Esophagus muscularis mucosa (tissue), 4 donors: ENCODE data around the gene UNC45A. TPM values are rescaled to one million over a fixed set of nuclear protein-coding genes. Genes with fewer than 3 reads are reported as not detected.

Experiments used
- DNase-seq: peaks from one replicate; pipeline ENCODE4 v3.0.0-alpha.2; 2017; ENCODE audit errors: extremely low spot score
- H3K27ac ChIP-seq, 4 donors: fragments of 200-600 bp; sonication (generic); replicated peaks in 1 of 4; 1 replicate in 3 of 4; 2 replicates in 1 of 4; pipeline ENCODE4 v1.5.1; 2016 to 2019; ENCODE audit warnings: mild to moderate bottlenecking in 1 of 4
- H3K27me3 ChIP-seq, 4 donors: fragments of 200-600 bp; sonication (generic); one replicate each; pipeline versions ENCODE4 v1.5.1 to v1.6.0; 2016 to 2019
- H3K36me3 ChIP-seq, 4 donors: fragments of 200-600 bp; sonication (generic); one replicate each; pipeline ENCODE4 v1.5.1; 2016 to 2019
- H3K4me1 ChIP-seq, 4 donors: fragments of 200-600 bp; sonication (generic); one replicate each; pipeline ENCODE4 v1.5.1; 2016 to 2019
- H3K4me3 ChIP-seq, 4 donors: fragments of 200-600 bp; sonication (generic); 1 replicate in 2 of 4; 2 replicates in 2 of 4; pipeline ENCODE4 v1.5.1; 2016 to 2019; ENCODE audit warnings: mild to moderate bottlenecking in 4 of 4, moderate library complexity in 1 of 4
- H3K9me3 ChIP-seq, 4 donors: fragments of 200-600 bp; sonication (generic); 1 replicate in 3 of 4; 2 replicates in 1 of 4; pipeline ENCODE4 v1.5.1; 2016 to 2019
- EP300 ChIP-seq: sonication (generic); formaldehyde crosslinking; IDR thresholded peaks from one replicate; pipeline ENCODE4 v1.6.1; 2017; ENCODE audit warnings: antibody characterized with exemption
- POLR2A ChIP-seq: fragments of 450-650 bp; IDR thresholded peaks from one replicate; pipeline ENCODE4 v1.6.1; 2017; ENCODE audit warnings: antibody characterized with exemption, moderate library complexity, mild to moderate bottlenecking, low read depth
- POLR2AphosphoS5 ChIP-seq, 2 donors: sonication (generic); formaldehyde crosslinking; IDR thresholded peaks; one replicate each; pipeline ENCODE4 v1.6.1; 2017; ENCODE audit warnings: antibody characterized with exemption in 2 of 2
- WGBS: methylation state at CpG from one replicate; pipeline ENCODE4 v1.1.5; 2018; 5-methylcytosine and 5-hydroxymethylcytosine counted together
- intact Hi-C: fragments of 100-400 bp; cut with DNase I; formaldehyde crosslinking; loops from one replicate; pipeline ENCODE4 v1.15.1; 2023
- total RNA-seq, 4 donors: library from RNA; depleted of rRNA; stranded (reverse); fragments of >200 nt; gene quantifications; one replicate each; pipeline versions ENCODE4 v1.1.0 to v1.2.1, GENCODE V29; 2016
- TF ChIP-seq, protein P1 (sequence below), 3 experiments: fragments of 200-600 bp in 2 of 3; fragments of 450-650 bp in 1 of 3; sonication (generic) in 2 of 3; IDR thresholded peaks; one replicate each; pipeline ENCODE4 v1.5.1; 2017 to 2019; ENCODE audit warnings: antibody characterized with exemption in 3 of 3, mild to moderate bottlenecking in 2 of 3, moderate library complexity in 1 of 3

UNC45A gene
- total RNA-seq, 4 donors from 2014 or later: 88.6 to 113 (median 93.2) TPM

- Histone ChIP-seq H3K4me3 (no peak overlapping the region), H3K4me1 (no peaks in the 10 kb centered on the region), H3K27me3 (no peaks in the 10 kb centered on the region), H3K36me3 (no peaks in the 10 kb centered on the region), H3K9me3 (no peaks in the 10 kb centered on the region), H3K27ac (no peak overlapping the region)
- intact Hi-C loops: no loop called here
- DNase-seq: no peak
- TF ChIP-seq POLR2A (no peak), POLR2AphosphoS5 (IDR thresholded peaks at IDR 0.05) (no peak), EP300 (no peak)
- TF ChIP-seq, protein P1, sequence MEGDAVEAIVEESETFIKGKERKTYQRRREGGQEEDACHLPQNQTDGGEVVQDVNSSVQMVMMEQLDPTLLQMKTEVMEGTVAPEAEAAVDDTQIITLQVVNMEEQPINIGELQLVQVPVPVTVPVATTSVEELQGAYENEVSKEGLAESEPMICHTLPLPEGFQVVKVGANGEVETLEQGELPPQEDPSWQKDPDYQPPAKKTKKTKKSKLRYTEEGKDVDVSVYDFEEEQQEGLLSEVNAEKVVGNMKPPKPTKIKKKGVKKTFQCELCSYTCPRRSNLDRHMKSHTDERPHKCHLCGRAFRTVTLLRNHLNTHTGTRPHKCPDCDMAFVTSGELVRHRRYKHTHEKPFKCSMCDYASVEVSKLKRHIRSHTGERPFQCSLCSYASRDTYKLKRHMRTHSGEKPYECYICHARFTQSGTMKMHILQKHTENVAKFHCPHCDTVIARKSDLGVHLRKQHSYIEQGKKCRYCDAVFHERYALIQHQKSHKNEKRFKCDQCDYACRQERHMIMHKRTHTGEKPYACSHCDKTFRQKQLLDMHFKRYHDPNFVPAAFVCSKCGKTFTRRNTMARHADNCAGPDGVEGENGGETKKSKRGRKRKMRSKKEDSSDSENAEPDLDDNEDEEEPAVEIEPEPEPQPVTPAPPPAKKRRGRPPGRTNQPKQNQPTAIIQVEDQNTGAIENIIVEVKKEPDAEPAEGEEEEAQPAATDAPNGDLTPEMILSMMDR (IDR thresholded peaks at IDR 0.05): no peak
- WGBS: 72% methylated on average over 7 of the region's 7 CpGs
Observed at GRCh38 chr15:90987561-90988141, 52.6 kb downstream of the UNC45A start.

DNA sequence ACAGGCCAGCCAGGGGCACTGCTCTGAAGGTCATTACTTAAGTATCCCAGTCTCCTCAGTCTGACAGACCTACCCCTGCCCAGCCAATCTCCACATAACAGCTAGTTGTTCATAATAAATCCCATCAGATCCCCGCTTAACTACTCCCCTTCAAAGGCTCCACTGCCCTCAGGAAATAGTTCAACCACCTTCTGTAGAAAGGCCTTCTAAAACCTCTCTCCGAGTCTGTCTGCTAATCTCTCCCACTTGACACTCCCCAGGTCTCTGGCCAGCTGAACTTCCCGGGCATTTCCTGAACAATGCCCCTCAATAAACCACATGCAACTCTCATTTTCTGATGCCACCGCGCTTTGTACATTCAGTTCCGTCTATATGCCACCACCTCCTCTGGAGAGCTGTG, 53.2 kb downstream of the UNC45A start:
- no peak overlapping the region for H3K27ac ChIP-seq
- H3K4me3 ChIP-seq: no peak overlapping the region
- H3K4me1 ChIP-seq: peaks cover 0 to 3% (median 3%) of the 10 kb centered on the region in 4 donors
- no peak for TF ChIP-seq POLR2A
- TF ChIP-seq POLR2AphosphoS5 (IDR thresholded peaks at IDR 0.05): no peak
- TF ChIP-seq EP300: no peak
- TF ChIP-seq, protein P1 (IDR thresholded peaks at IDR 0.05): no peak
- WGBS: 84% methylated on average over 6 of the region's 6 CpGs
- no peaks in the 10 kb centered on the region for H3K9me3 ChIP-seq
- intact Hi-C loops: no loop called here
- no peaks in the 10 kb centered on the region for H3K27me3 ChIP-seq
- DNase-seq: no peak
- no peaks in the 10 kb centered on the region for H3K36me3 ChIP-seq

DNA sequence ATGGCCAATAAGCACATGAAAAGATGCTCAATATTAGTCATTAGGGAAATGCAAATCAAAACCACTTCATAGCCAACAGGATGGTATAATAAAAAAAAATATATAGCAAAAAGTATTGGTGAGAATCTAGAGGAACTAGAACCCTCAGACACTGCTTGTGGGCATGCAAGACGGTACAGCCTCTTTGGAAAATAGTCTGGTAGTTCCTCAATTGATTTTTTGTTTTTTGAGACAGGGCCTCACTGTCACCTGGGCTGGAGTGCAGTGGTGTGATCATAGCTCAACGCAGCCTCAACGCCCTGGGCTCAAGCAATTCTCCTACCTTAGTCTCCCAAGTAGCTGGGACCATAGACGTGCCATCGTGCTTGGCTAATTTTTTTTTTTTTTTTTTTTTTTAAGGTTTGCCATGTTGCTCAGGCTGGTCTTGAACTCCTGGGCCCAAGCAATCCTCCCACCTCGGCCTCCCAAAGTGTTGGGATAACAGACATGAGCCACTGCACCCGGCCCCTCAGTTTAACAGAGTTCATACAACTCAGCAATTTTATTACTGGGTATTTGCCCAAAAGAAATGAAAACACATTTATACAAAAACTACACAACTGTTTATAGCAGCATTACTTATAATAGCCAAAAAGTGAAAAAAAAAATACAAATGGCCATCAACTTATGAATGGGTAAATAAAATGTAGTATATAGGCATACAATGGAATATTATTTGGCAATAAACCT, 54.1 kb downstream of the UNC45A start:
- no peaks in the 10 kb centered on the region for H3K27me3 ChIP-seq
- no peak overlapping the region for H3K4me3 ChIP-seq
- peaks cover 0 to 12% (median 11%) of the 10 kb centered on the region in 4 donors for H3K4me1 ChIP-seq
- TF ChIP-seq POLR2AphosphoS5 (IDR thresholded peaks at IDR 0.05): no peak
- no peak for TF ChIP-seq POLR2A
- TF ChIP-seq EP300: no peak
- TF ChIP-seq, protein P1 (IDR thresholded peaks at IDR 0.05): no peak
- H3K9me3 ChIP-seq: no peaks in the 10 kb centered on the region
- WGBS: 81% methylated on average over 7 of the region's 7 CpGs
- H3K27ac ChIP-seq: no peak overlapping the region
- no peaks in the 10 kb centered on the region for H3K36me3 ChIP-seq
- DNase-seq: no peak
- intact Hi-C loops: no loop called here

DNA sequence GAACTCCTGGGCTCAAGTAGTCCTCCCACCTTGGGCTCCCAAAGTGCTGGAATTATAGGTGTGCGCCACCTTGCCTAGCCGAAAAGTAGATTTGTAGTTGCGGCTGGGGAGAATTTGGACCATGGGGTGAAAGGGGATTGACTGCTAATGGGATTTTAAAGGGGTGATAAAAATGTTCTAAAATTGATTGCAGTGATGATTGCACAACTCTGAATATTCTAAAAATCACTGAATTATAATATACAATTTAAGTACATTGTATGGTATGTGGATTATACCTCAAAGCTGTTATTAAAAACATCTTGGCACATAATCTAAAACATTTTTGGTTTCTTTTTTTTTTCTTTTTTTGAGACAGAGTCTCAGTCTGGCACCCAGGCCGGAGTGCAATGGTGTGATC, 55.4 kb downstream of the UNC45A start:
- Histone ChIP-seq H3K9me3 (no peaks in the 10 kb centered on the region), H3K4me3 (no peak overlapping the region), H3K27me3 (no peaks in the 10 kb centered on the region), H3K36me3 (no peaks in the 10 kb centered on the region), H3K27ac (no peak overlapping the region), H3K4me1 (peaks cover 0 to 20% (median 18%) of the 10 kb centered on the region in 4 donors)
- TF ChIP-seq POLR2A: no peak
- TF ChIP-seq, protein P1 (IDR thresholded peaks at IDR 0.05): no peak
- TF ChIP-seq POLR2AphosphoS5 (IDR thresholded peaks at IDR 0.05): no peak
- TF ChIP-seq EP300: no peak
- DNase-seq: no peak
- intact Hi-C loops: loop anchor here (5.0 kb wide), 1 partner anchor 33 kb away; no protein-coding TSS in a partner anchor
- WGBS: 93% methylated on average over 4 of the region's 4 CpGs
